GM12878 (cell line): Measurements from ENCODE around the gene KCNMB3.

Experiments
- CHD2 ChIP-seq: IDR thresholded peaks from 2 replicates; pipeline ENCODE4 v1.6.1; 2011; ENCODE audit warnings: low read depth, low read length, improper control_type of control experiment, borderline replicate concordance
- FOXM1 ChIP-seq: IDR thresholded peaks from 2 replicates; pipeline ENCODE4 v1.6.1; 2012; ENCODE audit warnings: low read depth, mild to moderate bottlenecking, inconsistent platforms, low read length, moderate library complexity
- MYC ChIP-seq: IDR thresholded peaks from 2 replicates; pipeline ENCODE4 v1.6.1; 2011; ENCODE audit warnings: mild to moderate bottlenecking, low read length, moderate library complexity, inconsistent platforms; ENCODE audit not compliant: insufficient read depth, insufficient replicate concordance, insufficient read length, severe bottlenecking
- SIN3A ChIP-seq: IDR thresholded peaks from 2 replicates; pipeline ENCODE4 v1.6.1; 2012; ENCODE audit warnings: low read depth, low read length, improper control_type of control experiment
- SMAD1 ChIP-seq: fragments of 450-650 bp; IDR thresholded peaks from 2 replicates; pipeline ENCODE4 v1.6.1; 2018; ENCODE audit warnings: mild to moderate bottlenecking, low read depth; ENCODE audit not compliant: partially characterized antibody
- TF ChIP-seq, protein P1 (sequence below), 3 experiments: IDR thresholded peaks in 2 of 3; conservative IDR thresholded peaks in 1 of 3; 2 replicates each; pipeline ENCODE4 v1.5.1; 2011; ENCODE audit warnings: low read depth in 3 of 3, low read length in 3 of 3, mild to moderate bottlenecking in 3 of 3, control low read depth in 2 of 3, moderate library complexity in 2 of 3, inconsistent platforms in 1 of 3, mixed read lengths in 1 of 3; ENCODE audit not compliant: control insufficient read depth in 2 of 3, insufficient read depth in 1 of 3; ENCODE audit errors: extremely low read depth in 1 of 3
- TF ChIP-seq, protein P2 (sequence below): fragments of 450-650 bp; IDR thresholded peaks from 2 replicates; pipeline ENCODE4 v1.6.1; 2014; ENCODE audit warnings: mild to moderate bottlenecking
- TF ChIP-seq, protein P3 (sequence below): fragments of 450-650 bp; IDR thresholded peaks from 2 replicates; pipeline ENCODE4 v1.6.1; 2017; ENCODE audit warnings: mild to moderate bottlenecking

DNA sequence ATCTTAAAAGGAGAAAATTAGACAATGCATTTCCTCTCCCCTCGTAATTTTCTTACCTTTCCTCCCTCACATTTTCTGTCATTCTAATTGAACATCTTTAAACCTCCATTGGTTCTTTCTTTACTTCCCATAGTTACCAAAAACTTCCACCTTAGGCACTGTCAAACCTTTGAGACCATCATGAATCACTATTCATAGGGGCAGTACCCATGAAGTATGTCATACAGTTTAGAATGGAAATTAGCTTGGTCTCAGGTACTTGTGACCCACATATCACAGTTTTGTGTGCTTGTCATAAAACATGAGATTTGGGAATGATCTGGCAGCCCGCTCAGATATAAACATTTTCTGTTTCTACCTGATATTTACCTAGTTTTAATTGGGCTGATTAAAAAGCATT, 50.1 kb downstream of the KCNMB3 start:
- TF ChIP-seq CHD2 (no peak), MYC (no peak), SIN3A (no peak), FOXM1 (no peak), SMAD1 (no peak)
- TF ChIP-seq, protein P1, sequence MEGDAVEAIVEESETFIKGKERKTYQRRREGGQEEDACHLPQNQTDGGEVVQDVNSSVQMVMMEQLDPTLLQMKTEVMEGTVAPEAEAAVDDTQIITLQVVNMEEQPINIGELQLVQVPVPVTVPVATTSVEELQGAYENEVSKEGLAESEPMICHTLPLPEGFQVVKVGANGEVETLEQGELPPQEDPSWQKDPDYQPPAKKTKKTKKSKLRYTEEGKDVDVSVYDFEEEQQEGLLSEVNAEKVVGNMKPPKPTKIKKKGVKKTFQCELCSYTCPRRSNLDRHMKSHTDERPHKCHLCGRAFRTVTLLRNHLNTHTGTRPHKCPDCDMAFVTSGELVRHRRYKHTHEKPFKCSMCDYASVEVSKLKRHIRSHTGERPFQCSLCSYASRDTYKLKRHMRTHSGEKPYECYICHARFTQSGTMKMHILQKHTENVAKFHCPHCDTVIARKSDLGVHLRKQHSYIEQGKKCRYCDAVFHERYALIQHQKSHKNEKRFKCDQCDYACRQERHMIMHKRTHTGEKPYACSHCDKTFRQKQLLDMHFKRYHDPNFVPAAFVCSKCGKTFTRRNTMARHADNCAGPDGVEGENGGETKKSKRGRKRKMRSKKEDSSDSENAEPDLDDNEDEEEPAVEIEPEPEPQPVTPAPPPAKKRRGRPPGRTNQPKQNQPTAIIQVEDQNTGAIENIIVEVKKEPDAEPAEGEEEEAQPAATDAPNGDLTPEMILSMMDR (IDR thresholded peaks at IDR 0.05 in 2 of 3, conservative IDR thresholded peaks at IDR 0.05 in 1 of 3; ENCODE audit: control insufficient read depth in 2 of 3, extremely low read depth in 1 of 3, insufficient read depth in 1 of 3, low read depth in 3 of 3, low read length in 3 of 3): no peak
- TF ChIP-seq, protein P2, sequence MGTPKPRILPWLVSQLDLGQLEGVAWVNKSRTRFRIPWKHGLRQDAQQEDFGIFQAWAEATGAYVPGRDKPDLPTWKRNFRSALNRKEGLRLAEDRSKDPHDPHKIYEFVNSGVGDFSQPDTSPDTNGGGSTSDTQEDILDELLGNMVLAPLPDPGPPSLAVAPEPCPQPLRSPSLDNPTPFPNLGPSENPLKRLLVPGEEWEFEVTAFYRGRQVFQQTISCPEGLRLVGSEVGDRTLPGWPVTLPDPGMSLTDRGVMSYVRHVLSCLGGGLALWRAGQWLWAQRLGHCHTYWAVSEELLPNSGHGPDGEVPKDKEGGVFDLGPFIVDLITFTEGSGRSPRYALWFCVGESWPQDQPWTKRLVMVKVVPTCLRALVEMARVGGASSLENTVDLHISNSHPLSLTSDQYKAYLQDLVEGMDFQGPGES: no peak
- TF ChIP-seq, protein P3, sequence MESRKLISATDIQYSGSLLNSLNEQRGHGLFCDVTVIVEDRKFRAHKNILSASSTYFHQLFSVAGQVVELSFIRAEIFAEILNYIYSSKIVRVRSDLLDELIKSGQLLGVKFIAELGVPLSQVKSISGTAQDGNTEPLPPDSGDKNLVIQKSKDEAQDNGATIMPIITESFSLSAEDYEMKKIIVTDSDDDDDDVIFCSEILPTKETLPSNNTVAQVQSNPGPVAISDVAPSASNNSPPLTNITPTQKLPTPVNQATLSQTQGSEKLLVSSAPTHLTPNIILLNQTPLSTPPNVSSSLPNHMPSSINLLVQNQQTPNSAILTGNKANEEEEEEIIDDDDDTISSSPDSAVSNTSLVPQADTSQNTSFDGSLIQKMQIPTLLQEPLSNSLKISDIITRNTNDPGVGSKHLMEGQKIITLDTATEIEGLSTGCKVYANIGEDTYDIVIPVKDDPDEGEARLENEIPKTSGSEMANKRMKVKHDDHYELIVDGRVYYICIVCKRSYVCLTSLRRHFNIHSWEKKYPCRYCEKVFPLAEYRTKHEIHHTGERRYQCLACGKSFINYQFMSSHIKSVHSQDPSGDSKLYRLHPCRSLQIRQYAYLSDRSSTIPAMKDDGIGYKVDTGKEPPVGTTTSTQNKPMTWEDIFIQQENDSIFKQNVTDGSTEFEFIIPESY: no peak
